Astrocyte of the cerebellum (primary cell): ENCODE results near the gene ATP8A1.

Experiments used
- DNase-seq: peaks from one replicate; pipeline ENCODE4 v3.0.0-alpha.2; 2011; ENCODE audit warnings: low read depth
- H3K4me3 ChIP-seq: 2 replicates; pipeline ENCODE4 v1.5.1; 2011; ENCODE audit warnings: mild to moderate bottlenecking, low read depth, low read length, moderate library complexity
- CTCF ChIP-seq: IDR thresholded peaks from 2 replicates; pipeline ENCODE4 v1.5.1; 2012; ENCODE audit warnings: low read length, low read depth, moderate library complexity, mild to moderate bottlenecking; ENCODE audit errors: missing control alignments
- in situ Hi-C: cut with HindIII; loops from 2 replicates; pipeline ENCODE4 v1.10.0; 2017; ENCODE audit warnings: low sequenced_read_pairs

ATP8A1 gene

GRCh38 chr4:42558156-42558555 is 98.7 kb downstream of the ATP8A1 start:
- in situ Hi-C loops = loop anchor here (25.0 kb wide), 1 partner anchor 304 kb away; no protein-coding TSS in a partner anchor
- H3K4me3 ChIP-seq = no peak overlapping the region
- DNase-seq = no peak
- no peak for TF ChIP-seq CTCF

GRCh38 chr4:42555828-42556227 is 101.1 kb downstream of the ATP8A1 start:
- H3K4me3 ChIP-seq = no peak overlapping the region
- TF ChIP-seq CTCF = no peak
- no peak for DNase-seq
- in situ Hi-C loops = loop anchor here (25.0 kb wide), 1 partner anchor 306 kb away; no protein-coding TSS in a partner anchor

- in situ Hi-C loops = loop anchor here (25.0 kb wide), 1 partner anchor 308 kb away; no protein-coding TSS in a partner anchor
Measured at GRCh38 chr4:42554072-42554471, 102.8 kb downstream of the ATP8A1 start.

GRCh38 chr4:42549896-42550295 is 107.0 kb downstream of the ATP8A1 start:
- in situ Hi-C loops = loop anchor here (25.0 kb wide), 1 partner anchor 312 kb away; no protein-coding TSS in a partner anchor
- TF ChIP-seq CTCF = no peak
- no peak for DNase-seq
- H3K4me3 ChIP-seq = no peak overlapping the region

More at GRCh38 chr4:42554072-42554471, 102.8 kb downstream of the ATP8A1 start:
- H3K4me3 ChIP-seq = no peak overlapping the region
- TF ChIP-seq CTCF = no peak
- DNase-seq = no peak

- H3K4me3 ChIP-seq = no peak overlapping the region
- DNase-seq = no peak
- no peak for TF ChIP-seq CTCF
- in situ Hi-C loops = no loop called here
Measured at GRCh38 chr4:42547805-42548204, 109.1 kb downstream of the ATP8A1 start.

GRCh38 chr4:42543762-42544161 is 113.1 kb downstream of the ATP8A1 start:
- no peak for DNase-seq
- in situ Hi-C loops = no loop called here
- no peak for TF ChIP-seq CTCF
- H3K4me3 ChIP-seq = no peak overlapping the region

- in situ Hi-C loops = no loop called here
- no peak for TF ChIP-seq CTCF
- DNase-seq = no peak
- H3K4me3 ChIP-seq = no peak overlapping the region
Measured at GRCh38 chr4:42543126-42543525, 113.8 kb downstream of the ATP8A1 start.
